Brain pericyte (primary cell): ENCODE measurements around the gene LDLRAD4.

ENCODE experiments used
- DNase-seq: peaks from one replicate; pipeline ENCODE4 v3.0.0-alpha.2; 2012; ENCODE audit warnings: low read depth, low spot score

LDLRAD4 gene

GRCh38 chr18:13229001-13229671 is 10.6 kb downstream of the LDLRAD4 start:
- DNase-seq, result no peak

GRCh38 chr18:13231151-13231550 is 12.6 kb downstream of the LDLRAD4 start:
- DNase-seq, result no peak

GRCh38 chr18:13232086-13232917 is 13.7 kb downstream of the LDLRAD4 start:
- DNase-seq, result no peak

- no peak for DNase-seq
These were observed 14.6 kb downstream of the LDLRAD4 start for GRCh38 chr18:13232971-13233786.

- no peak for DNase-seq
These were observed 15.5 kb downstream of the LDLRAD4 start for GRCh38 chr18:13233787-13234783.

GRCh38 chr18:13235421-13235831 is 16.9 kb downstream of the LDLRAD4 start:
- DNase-seq, result no peak

- DNase-seq, result no peak
These were observed 17.4 kb downstream of the LDLRAD4 start for GRCh38 chr18:13235981-13236380.

- no peak for DNase-seq
These were observed 17.9 kb downstream of the LDLRAD4 start for GRCh38 chr18:13236411-13236810.

GRCh38 chr18:13237073-13237472 is 18.5 kb downstream of the LDLRAD4 start:
- DNase-seq, result no peak

GRCh38 chr18:13237641-13238040 is 19.1 kb downstream of the LDLRAD4 start:
- no peak for DNase-seq

GRCh38 chr18:13239171-13239956 is 20.8 kb downstream of the LDLRAD4 start:
- no peak for DNase-seq

GRCh38 chr18:13240060-13240725 is 21.6 kb downstream of the LDLRAD4 start:
- DNase-seq, result no peak

GRCh38 chr18:13241083-13241892 is 22.7 kb downstream of the LDLRAD4 start:
- DNase-seq, result no peak

- DNase-seq, result no peak
These were observed 23.3 kb downstream of the LDLRAD4 start for GRCh38 chr18:13241893-13242175.

- DNase-seq, result no peak
These were observed 24.2 kb downstream of the LDLRAD4 start for GRCh38 chr18:13242797-13243196.

- no peak for DNase-seq
These were observed 24.8 kb downstream of the LDLRAD4 start for GRCh38 chr18:13243363-13243762.

- DNase-seq, result no peak
These were observed 25.6 kb downstream of the LDLRAD4 start for GRCh38 chr18:13244135-13244534.

- no peak for DNase-seq
These were observed 27.0 kb downstream of the LDLRAD4 start for GRCh38 chr18:13245481-13246000.

GRCh38 chr18:13246121-13246520 is 27.6 kb downstream of the LDLRAD4 start:
- DNase-seq, result no peak
